LHCN-M2 (cell line): ENCODE results near the gene SAMD7. TPM values are rescaled to one million over a fixed set of nuclear protein-coding genes. Genes with fewer than 3 reads are reported as not detected.
A peak's percentile ranks its signal among the peaks of the same experiment; 100 is the strongest.

ENCODE experiments used
- DNase-seq: peaks from one replicate; pipeline ENCODE4 v3.0.0-alpha.2; 2012; ENCODE audit warnings: low read depth
- total RNA-seq: library from RNA; depleted of rRNA; stranded (reverse); fragments of >200 nt; gene quantifications from 2 replicates; pipeline ENCODE4 v1.2.3, GENCODE V29; 2014; rRNA removed

Gene SAMD7
- total RNA-seq, 1 experiment from 2014 or later, result not detected

DNA sequence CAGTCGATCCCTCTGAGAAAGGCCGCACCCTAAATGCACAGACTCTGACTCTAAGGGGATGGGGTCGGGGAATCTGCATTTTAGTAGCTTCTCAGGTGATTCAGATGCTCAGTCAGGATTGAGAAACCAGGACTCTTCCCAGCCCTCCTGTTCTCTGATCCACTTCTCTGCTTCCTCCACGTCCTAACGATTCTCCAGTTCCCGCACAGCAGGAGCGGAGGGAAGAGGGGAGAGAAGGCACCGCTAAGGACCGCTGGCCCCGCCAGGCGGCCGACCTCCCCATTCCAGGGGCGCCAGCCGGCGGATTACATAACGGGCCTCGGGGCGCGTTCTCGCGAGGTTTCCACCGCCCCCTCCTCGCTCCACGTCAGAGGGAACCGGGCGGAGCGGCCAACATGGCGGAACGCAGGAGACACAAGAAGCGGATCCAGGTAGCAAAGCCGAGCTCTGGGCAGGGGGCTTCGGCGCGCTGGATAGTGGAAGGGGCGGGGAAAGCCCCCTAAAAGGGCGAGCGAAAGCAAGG lies 55.1 kb downstream of the SAMD7 start, which contains the start of gene SEC62:
TSS of gene SEC62 (plus strand) at position 380 of the 523 bp plus-strand sequence. CDS start at position 396, 16 bp downstream.
- DNase-seq, result peak; percentile 85

DNA sequence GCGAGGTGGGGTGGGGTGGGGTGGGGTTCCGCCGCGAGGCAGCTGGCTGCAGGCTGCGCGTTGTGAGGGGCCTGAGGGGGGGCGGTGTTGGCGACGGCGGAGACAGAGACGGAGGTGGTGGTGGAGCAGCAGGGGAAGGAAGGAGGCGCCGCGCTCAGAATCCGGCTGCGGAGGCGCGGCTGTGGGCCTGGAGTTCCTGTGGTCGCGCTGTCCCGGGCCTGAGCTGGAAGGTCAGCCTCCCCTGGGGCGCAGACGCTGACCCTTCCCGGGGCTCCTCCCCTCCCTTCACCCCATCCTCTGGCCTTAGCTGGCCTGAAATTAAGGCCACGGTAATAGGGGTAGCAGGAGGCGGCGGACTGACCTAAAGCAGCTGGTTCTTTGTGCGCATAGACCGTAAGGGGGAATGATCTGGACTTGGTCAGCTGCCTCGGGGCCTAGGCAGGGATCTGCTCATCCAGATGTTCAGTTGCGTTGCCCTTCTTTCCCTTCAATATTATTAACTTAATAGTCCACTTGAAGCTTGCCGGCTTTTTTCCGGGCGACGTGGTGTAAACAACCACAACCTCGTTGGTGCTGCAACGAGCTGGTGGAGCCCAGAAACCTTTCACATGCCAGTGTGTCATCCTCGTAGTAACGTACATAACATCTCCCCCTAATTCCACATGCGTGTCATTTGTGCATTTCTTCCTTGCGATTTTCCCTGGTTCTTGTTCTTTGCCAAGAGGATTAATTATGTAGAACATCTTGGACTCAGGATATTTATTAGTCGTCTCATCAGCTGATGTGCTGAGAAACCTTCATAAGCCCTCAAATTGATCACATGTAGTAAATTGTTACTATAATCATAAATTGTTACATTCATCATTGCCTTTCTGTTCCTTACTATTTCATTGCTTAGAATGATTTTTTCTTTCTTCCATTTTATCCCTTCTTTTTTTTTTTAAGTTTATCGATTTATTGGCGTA lies 55.9 kb downstream of the SAMD7 start:
- DNase-seq, result peak; percentile 71

DNA sequence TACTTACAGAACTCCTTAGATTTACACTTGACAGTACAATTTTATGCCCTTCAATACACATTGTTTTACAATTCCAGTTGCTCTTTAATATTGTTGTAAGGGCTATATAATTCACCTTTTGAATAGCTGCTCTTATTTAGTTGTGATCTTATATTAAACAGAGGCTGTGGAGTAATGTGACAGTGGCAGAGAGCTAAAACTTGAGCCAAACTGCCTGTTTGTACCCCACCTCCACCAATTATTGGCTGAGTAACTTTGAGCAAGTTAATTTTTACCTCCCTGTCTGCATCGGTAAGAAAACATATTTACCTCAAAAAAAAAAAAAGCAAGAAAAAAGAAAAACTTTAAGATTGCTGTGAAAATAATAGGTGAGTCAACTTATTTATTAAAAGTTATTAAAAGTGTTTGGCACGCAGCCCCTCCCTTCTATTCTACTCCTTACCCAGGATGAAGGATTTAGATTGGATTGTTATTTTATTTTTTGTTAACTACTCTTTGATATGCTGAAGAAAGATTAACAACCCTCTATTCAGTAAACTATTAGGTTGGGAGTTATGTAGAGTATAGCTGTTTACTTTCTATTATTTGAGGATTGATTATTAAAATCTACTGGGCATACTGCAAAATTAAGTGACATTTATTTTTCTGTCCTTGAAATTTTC lies 57.0 kb downstream of the SAMD7 start:
- DNase-seq, result no peak

DNA sequence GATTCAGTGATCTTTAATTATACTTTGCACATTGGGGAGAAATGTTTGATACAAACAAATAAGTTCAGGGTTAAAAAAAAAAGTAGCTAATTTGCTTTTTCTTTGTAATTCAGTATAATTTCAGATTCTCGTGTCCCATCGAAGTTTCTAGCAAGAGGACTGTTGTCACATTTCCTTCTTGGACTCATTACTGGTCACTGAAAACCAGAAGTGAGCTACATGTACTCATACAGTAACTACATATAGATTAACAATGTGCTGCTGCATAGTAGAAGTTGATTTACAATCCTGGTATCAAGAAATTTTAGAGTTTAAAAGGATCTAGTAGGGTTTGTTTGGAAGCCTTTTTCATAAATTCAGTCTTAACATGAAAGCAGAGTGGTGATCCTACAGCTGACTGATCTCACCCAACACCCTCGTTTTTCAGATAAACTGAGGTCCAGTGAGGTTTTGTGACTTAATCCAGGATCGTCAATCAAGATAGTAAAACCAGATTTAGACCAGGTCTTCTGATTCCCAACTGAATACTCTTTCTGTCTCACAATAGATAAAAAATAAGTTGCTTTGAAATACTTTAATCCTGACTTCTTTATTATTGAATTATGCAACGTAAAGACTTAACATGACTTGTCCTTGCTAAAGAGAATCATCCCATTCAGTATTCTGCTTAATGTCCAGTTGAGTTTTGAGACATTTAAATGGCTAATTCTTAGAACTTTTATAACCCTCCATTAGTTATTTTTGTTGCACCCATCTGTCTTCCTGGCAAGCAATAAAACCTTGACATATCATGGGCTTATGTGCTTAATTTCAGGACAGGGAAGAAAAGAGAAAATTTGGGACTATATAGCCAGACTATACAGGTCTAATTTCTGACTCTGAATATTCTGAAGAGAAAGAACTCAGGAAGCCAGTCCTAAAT lies 58.1 kb downstream of the SAMD7 start:
- DNase-seq, result no peak

DNA sequence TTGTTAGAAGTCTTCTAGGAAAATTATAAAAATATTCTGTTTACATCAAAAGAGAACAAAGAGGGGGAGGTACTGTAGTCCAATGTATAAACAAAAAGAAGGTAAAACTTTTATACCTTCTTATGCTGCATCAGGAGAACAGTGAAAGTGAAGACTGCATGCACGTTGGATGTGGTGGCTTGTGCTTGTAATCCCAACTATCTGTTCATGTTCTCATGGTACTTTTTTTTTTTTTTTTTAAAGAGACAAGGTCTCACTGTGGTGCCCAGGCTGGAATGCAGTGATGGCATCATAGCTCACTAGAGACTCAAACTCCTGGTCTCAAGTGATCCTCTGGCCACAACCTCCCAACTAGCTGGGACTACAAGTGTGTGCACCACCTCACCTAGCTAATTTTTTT lies 59.5 kb downstream of the SAMD7 start:
- no peak for DNase-seq

DNA sequence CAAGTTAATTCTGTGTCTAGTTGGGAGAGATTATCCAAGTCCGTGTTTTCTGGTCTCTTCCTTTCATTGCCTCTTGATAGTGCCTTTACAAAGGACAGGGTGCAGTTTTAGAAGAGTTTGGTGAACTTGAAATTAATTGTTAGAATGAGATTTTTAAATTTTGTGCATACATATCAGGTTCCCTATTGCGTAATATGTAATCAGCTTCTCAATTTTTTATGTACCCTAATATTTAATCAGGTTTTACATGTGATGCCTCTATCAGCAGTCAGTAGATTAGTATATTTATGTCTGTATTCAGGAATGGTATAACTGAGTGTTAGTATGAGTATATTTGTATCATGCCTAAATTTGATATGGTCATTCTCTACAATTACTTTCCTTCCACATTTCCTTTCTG lies 60.1 kb downstream of the SAMD7 start:
- no peak for DNase-seq

DNA sequence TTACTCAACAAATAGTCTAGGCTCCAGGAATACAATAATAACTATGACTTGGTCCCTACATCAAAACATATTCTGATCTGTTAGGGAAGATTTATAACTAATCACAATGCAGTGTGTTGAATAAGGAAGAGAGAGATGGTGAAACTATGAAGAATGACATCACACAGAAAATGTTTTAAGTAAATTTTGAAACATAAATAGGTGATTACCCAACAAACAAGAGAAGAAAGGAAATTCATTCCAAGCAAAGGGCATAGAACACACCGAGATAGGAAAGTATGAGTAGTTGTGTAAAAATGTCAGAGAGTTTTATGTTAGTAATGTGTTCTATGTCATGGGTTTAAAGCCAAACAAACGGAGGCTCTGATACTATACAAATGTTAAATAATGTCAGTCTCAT lies 68.7 kb downstream of the SAMD7 start:
- peak; percentile 30 for DNase-seq

DNA sequence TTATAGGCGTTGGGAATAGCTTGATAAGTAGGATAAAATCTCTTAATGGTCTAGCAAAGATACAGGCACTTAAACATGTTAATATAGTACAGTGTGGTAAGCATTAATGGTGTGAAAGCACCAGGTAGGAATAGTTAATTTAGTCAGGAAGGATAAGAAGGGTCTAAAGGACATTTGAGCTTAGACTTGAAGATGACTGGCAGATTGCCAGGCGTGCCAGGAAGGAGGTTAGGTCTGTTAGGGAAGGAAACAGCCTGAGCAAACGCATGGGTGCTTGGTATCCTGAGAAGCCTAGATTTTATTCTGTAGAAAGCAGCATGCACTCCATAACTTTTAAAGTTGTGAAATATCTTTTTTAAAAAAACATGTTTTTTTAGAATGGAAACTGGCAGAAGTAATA lies 72.9 kb downstream of the SAMD7 start:
- DNase-seq, result no peak

Other genes with a start within 250 kb of the SAMD7 start
- gene MECOM, start 247.9 kb upstream of the SAMD7 start, total RNA-seq, result 12.8 and 13.8 TPM in 2 replicates
- gene TERC, start 146.5 kb upstream of the SAMD7 start, total RNA-seq, result 434 and 471 TPM in 2 replicates
- 6.1 and 6.5 TPM in 2 replicates for gene ACTRT3, start 142.0 kb upstream of the SAMD7 start, total RNA-seq
- gene MYNN, start 138.2 kb upstream of the SAMD7 start, total RNA-seq, result 13.9 and 14.4 TPM in 2 replicates
- not detected in 2 replicates for gene LRRIQ4, start 98.7 kb upstream of the SAMD7 start, total RNA-seq
- gene LRRC34, start 98.7 kb upstream of the SAMD7 start, total RNA-seq, result 5.4 TPM in 2 replicates
- not detected in 2 replicates for gene LRRC31, start 41.6 kb upstream of the SAMD7 start, total RNA-seq
- 32.1 and 35.8 TPM in 2 replicates for gene SEC62, start 55.2 kb downstream of the SAMD7 start, total RNA-seq
- gene GPR160, start 126.4 kb downstream of the SAMD7 start, total RNA-seq, result 0.40 and 1.7 TPM in 2 replicates